GM04503 (cell line): ENCODE data around the gene CFAP91.

Source experiments
- DNase-seq: peaks from one replicate; pipeline ENCODE4 v3.0.0-alpha.2; 2012; ENCODE audit warnings: low read depth

Gene CFAP91

DNA sequence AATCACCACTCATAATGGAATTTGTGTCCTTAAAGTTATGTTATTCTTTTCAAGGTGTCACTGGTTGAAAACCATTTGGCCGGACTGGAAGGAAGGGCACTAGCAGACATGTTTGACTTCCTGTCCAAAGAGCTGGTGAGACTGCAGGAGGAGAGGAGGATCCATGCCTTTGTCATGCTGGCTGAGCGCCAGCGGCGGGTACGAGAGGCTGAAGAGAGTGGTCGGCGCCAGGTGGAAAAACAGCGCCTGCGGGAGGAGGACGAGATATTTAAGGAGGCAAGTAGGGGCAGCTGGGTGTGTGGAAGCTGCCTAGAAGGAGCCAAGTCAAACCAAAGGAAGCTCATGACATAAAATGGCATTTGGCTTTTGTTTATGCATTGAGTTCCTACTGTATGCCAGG, 41.1 kb downstream of the CFAP91 start:
- DNase-seq, result no peak

DNA sequence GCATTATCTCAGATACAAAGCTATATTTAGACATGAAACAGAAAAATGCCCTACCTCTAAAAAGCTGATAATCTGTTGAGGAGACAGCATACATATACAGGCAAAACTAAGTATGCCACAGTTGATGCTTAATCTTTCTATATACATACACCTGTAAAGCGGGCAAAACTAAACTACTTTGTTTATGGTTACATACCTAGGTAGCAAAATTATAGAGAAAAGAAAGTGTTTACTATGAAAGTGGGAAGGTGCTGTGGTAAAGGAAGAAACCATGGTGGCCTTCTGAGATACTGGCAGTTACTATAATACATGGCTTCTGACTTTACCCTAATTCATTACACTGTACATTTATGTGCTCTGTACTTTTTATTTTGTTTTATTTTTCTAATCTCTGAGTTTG, 43.1 kb downstream of the CFAP91 start:
- DNase-seq, result no peak

DNA sequence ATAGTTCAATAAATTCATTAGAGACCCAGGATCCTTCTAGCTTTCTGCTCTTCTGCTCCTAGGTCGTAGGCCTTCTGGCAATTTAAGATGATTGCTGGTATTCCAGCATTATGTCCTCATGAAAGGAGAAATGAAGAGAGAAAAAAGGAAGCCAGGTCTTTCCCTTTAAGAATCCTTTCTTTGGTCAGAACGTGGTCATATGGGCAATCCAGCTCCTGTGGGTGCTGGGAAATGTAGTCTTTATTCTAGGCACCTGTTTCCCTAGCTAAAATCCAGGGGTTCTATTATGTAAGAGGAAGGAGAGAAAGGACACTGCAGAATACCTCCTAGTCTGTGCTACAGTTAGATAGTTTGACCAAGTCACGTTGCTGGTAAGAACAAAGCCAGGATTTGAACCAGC, 43.6 kb downstream of the CFAP91 start:
- DNase-seq, result no peak

DNA sequence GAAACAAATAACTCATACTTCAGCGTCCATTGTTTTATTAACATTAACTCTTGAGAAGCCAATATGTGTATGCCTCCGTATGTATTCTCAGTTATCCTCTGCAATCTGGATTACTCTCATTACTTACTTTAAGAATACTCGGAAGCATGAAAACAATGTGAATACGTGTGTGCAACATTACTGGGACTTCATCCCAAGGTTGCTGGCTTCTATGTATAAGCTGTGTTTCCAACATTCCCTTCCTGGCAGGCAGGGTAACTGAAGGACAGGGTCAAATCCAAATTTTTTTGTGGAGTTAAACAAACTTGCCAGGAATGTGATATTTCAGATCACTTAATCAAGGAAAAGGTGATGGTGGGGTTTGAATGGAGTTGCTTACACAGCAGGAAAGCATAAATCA, 44.5 kb downstream of the CFAP91 start:
- no peak for DNase-seq

DNA sequence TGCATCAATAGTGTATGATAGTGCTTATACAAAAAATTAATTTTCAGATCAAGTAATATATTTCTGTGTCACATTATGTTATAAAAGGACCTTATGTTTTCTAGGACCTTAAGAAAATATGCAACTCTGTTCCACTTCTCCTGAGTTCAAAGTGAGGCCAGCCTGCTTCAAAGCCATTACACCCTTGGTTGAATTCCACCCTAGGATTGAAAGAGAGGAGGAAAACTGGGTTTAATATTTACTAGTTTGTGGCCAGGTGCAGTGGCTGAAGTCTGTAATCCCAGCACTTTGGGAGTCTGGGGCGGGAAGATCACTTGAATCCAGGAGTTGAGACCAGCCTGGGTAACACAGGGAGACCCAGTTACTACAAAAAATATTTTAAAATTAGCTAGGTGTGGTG, 46.2 kb downstream of the CFAP91 start:
- no peak for DNase-seq

DNA sequence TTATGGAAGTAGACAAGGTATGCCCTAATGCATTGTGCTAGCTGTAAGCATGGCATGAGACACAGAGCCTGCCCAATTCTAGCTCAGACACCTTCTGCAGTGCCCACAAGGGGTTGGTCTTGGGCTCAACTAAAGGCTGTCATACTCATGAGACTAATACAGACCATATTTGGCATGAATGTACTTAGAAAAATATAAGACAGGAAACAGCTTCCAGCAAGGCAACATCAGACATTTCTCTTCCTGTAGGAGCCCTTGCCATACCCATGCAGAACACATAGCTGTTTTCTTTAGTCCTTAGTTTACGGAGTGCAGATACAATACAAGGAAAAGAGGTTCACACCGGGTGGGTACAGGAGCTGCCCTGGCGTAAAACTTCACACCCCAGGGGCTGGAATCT, 48.6 kb downstream of the CFAP91 start:
- no peak for DNase-seq
